ENCODE data around the gene IQCN.

IQCN gene

GRCh38 chr19:18230941-18231734 lies 43.1 kb downstream of the IQCN start:
- no peak for TF ChIP-seq CEBPB (IDR thresholded peaks at IDR 0.05)
- no peak for TF ChIP-seq FOXM1 (IDR thresholded peaks at IDR 0.05; ENCODE audit: borderline replicate concordance, low read depth)
- no peak for TF ChIP-seq YY1 (IDR thresholded peaks at IDR 0.05; ENCODE audit: low read depth)
- TF ChIP-seq ZBTB7A (IDR thresholded peaks at IDR 0.05; ENCODE audit: low read depth): no peak
- TF ChIP-seq EGR1 (IDR thresholded peaks at IDR 0.05): no peak
- no peak for TF ChIP-seq TEAD4 (IDR thresholded peaks at IDR 0.05)
- TF ChIP-seq CREB1 (IDR thresholded peaks at IDR 0.05; ENCODE audit: low read depth): no peak
- TF ChIP-seq EP300 (IDR thresholded peaks at IDR 0.05; ENCODE audit: borderline replicate concordance): no peak
- no peak for TF ChIP-seq TAF1 (IDR thresholded peaks at IDR 0.05; ENCODE audit: low read depth)
- no peak for TF ChIP-seq RAD21 (IDR thresholded peaks at IDR 0.05; ENCODE audit: low read depth)

- no peak for TF ChIP-seq FOXM1 (IDR thresholded peaks at IDR 0.05; ENCODE audit: borderline replicate concordance, low read depth)
- no peak for TF ChIP-seq TAF1 (IDR thresholded peaks at IDR 0.05; ENCODE audit: low read depth)
- no peak for TF ChIP-seq EGR1 (IDR thresholded peaks at IDR 0.05)
- TF ChIP-seq MAX (IDR thresholded peaks at IDR 0.05): no peak
- TF ChIP-seq YY1 (IDR thresholded peaks at IDR 0.05; ENCODE audit: low read depth): no peak
- no peak for TF ChIP-seq TEAD4 (IDR thresholded peaks at IDR 0.05)
- no peak for TF ChIP-seq RAD21 (IDR thresholded peaks at IDR 0.05; ENCODE audit: low read depth)
- TF ChIP-seq REST (IDR thresholded peaks at IDR 0.05; ENCODE audit: low read depth): no peak
- no peak for TF ChIP-seq TCF12 (IDR thresholded peaks at IDR 0.05; ENCODE audit: low read depth)
- TF ChIP-seq ZBTB7A (IDR thresholded peaks at IDR 0.05; ENCODE audit: low read depth): no peak
- TF ChIP-seq USF1 (IDR thresholded peaks at IDR 0.05): no peak
- no peak for TF ChIP-seq CREB1 (IDR thresholded peaks at IDR 0.05; ENCODE audit: low read depth)
- no peak for TF ChIP-seq NFIC (IDR thresholded peaks at IDR 0.05)
- no peak for TF ChIP-seq EP300 (IDR thresholded peaks at IDR 0.05; ENCODE audit: borderline replicate concordance)
Measured at GRCh38 chr19:18229915-18230314, 44.3 kb downstream of the IQCN start.

- TF ChIP-seq NFIC (IDR thresholded peaks at IDR 0.05) (no peak), USF1 (IDR thresholded peaks at IDR 0.05) (no peak), RAD21 (IDR thresholded peaks at IDR 0.05; ENCODE audit: low read depth) (peak; percentile 19; the same call in 1 of the 2 replicates)
Measured at GRCh38 chr19:18229474-18229873, 44.8 kb downstream of the IQCN start.

GRCh38 chr19:18227781-18228271 lies 46.4 kb downstream of the IQCN start:
- TF ChIP-seq CEBPB (IDR thresholded peaks at IDR 0.05) (no peak), TEAD4 (IDR thresholded peaks at IDR 0.05) (no peak), TCF12 (IDR thresholded peaks at IDR 0.05; ENCODE audit: low read depth) (no peak), EP300 (IDR thresholded peaks at IDR 0.05; ENCODE audit: borderline replicate concordance) (no peak), YY1 (IDR thresholded peaks at IDR 0.05; ENCODE audit: low read depth) (no peak), USF1 (IDR thresholded peaks at IDR 0.05) (no peak), FOXM1 (IDR thresholded peaks at IDR 0.05; ENCODE audit: borderline replicate concordance, low read depth) (no peak), REST (IDR thresholded peaks at IDR 0.05; ENCODE audit: low read depth) (no peak), ZBTB7A (IDR thresholded peaks at IDR 0.05; ENCODE audit: low read depth) (no peak), EGR1 (IDR thresholded peaks at IDR 0.05) (no peak), TAF1 (IDR thresholded peaks at IDR 0.05; ENCODE audit: low read depth) (no peak), MAX (IDR thresholded peaks at IDR 0.05) (no peak), NFIC (IDR thresholded peaks at IDR 0.05) (no peak), RAD21 (IDR thresholded peaks at IDR 0.05; ENCODE audit: low read depth) (no peak)
